Colonic mucosa (tissue), 4 donors: ENCODE results near the gene STAT5B. TPM values are rescaled to one million over a fixed set of nuclear protein-coding genes. Genes with fewer than 3 reads are reported as not detected.
"Not testable (repeated sequence)": the region's sequence is repeated elsewhere in the genome, so short reads cannot be mapped to it uniquely, and the experiment has no call there.

Experiments used
- DNase-seq: peaks from one replicate; pipeline ENCODE4 v3.0.0-alpha.2; 2020
- H3K27ac ChIP-seq: fragments of 200-600 bp; one replicate; pipeline ENCODE4 v1.8.0; 2021
- H3K27me3 ChIP-seq: fragments of 200-600 bp; one replicate; pipeline ENCODE4 v1.8.0; 2021
- H3K36me3 ChIP-seq: fragments of 200-600 bp; one replicate; pipeline ENCODE4 v1.8.0; 2021
- H3K4me1 ChIP-seq: fragments of 200-600 bp; one replicate; pipeline ENCODE4 v1.8.0; 2021; ENCODE audit warnings: mild to moderate bottlenecking
- H3K4me3 ChIP-seq: fragments of 200-600 bp; one replicate; pipeline ENCODE4 v1.8.0; 2021
- H3K9ac ChIP-seq, 2 donors: one replicate each; pipeline ENCODE4 v1.7.0; 2013; ENCODE audit warnings: control low read depth in 2 of 2, low read depth in 2 of 2, low read length in 2 of 2
- H3K9me3 ChIP-seq: fragments of 200-600 bp; one replicate; pipeline ENCODE4 v1.8.0; 2021
- intact Hi-C: fragments of 100-400 bp; cut with DNase I; formaldehyde crosslinking; loops from one replicate; pipeline ENCODE4 v1.14.1; 2022
- total RNA-seq, 2 donors: library from RNA; stranded (reverse); fragmentation: NEBNext Ultra II Directional in 1 of 2; extraction: Animal tissue kit (Norgen Biotek cat#: 25700) in 1 of 2; gene quantifications; one replicate each; pipeline ENCODE4 v1.2.1, GENCODE V29; 2021
- TF ChIP-seq, protein P1 (sequence below): fragments of 200-600 bp; IDR thresholded peaks from one replicate; pipeline ENCODE4 v1.8.0; 2022; ENCODE audit warnings: antibody characterized with exemption, mild to moderate bottlenecking
- donor health status: healthy.
- donor health status: DM: no; HTN: no; CAD: no.
- donor health status: DM: no; HTN: no; CAD: no.

STAT5B gene
- total RNA-seq, 2 donors from 2014 or later, result 29.3 to 38.4 TPM

DNA sequence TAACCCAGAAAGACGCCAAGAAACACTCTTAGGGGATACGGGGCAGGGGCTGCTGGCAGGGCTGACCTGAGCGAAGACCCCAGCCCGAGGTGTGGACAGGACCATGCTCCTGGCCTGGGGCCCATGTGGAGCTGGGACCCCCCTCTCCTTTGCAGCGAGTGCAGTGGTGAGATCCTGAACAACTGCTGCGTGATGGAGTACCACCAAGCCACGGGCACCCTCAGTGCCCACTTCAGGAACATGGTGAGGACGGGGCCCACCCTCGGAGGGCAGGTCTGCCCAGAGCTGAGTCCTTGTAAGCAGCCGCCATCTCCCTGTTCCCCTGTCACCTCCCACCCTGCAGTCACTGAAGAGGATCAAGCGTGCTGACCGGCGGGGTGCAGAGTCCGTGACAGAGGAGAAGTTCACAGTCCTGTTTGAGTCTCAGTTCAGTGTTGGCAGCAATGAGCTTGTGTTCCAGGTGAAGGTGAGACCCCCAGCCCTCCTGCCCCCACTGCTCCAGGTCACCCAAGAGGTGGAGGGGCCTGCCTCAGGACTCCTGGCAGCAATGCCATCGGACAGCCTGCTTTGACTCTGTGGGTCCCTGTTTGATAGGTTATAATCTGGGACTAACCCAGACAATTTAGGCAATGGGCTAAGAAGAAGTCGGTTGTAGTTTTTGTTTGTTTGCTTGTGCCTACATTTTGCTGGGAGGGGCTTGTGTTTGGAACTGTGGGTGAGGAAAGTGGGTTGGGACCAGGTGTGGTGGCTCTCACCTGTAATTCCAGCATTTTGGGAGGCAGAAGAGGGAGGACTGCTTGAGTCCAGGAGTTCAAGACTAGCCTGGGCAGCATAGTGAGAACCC lies 28.2 kb upstream of the STAT5B start:
- TF ChIP-seq, protein P1, sequence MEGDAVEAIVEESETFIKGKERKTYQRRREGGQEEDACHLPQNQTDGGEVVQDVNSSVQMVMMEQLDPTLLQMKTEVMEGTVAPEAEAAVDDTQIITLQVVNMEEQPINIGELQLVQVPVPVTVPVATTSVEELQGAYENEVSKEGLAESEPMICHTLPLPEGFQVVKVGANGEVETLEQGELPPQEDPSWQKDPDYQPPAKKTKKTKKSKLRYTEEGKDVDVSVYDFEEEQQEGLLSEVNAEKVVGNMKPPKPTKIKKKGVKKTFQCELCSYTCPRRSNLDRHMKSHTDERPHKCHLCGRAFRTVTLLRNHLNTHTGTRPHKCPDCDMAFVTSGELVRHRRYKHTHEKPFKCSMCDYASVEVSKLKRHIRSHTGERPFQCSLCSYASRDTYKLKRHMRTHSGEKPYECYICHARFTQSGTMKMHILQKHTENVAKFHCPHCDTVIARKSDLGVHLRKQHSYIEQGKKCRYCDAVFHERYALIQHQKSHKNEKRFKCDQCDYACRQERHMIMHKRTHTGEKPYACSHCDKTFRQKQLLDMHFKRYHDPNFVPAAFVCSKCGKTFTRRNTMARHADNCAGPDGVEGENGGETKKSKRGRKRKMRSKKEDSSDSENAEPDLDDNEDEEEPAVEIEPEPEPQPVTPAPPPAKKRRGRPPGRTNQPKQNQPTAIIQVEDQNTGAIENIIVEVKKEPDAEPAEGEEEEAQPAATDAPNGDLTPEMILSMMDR, result no peak
- DNase-seq, result no peak
- Histone ChIP-seq H3K27ac (no peak overlapping the region), H3K4me1 (no peaks in the 10 kb centered on the region), H3K36me3 (no peaks in the 10 kb centered on the region), H3K9me3 (no peaks in the 10 kb centered on the region), H3K4me3 (no peak overlapping the region), H3K9ac (no peak overlapping the region), H3K27me3 (no peaks in the 10 kb centered on the region)
- intact Hi-C loops, result no loop called here

DNA sequence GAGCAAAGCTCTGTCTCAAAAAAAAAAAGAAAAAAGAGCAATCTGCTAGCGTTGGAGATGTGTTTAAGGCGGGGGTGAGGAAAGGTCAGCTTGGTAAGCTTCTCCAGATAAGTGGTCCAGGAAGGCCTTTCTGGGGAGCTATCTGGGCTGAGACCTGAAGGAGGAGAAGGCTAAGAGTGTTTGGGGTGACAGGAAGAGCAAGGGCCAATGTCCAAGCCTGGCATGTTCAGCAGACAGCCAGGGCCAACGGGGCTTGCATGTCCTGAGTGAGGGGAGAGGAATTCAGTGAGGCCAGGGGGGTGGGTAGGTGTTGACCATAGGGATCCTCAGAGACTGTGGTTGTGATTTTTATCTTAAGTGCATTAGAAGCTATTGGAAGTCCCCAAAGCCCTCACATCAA lies 27.5 kb upstream of the STAT5B start:
- TF ChIP-seq, protein P1, result no peak
- Histone ChIP-seq H3K4me1 (no peaks in the 10 kb centered on the region), H3K9ac (no peak overlapping the region), H3K36me3 (no peaks in the 10 kb centered on the region), H3K27me3 (no peaks in the 10 kb centered on the region), H3K9me3 (no peaks in the 10 kb centered on the region), H3K27ac (no peak overlapping the region), H3K4me3 (no peak overlapping the region)
- intact Hi-C loops, result no loop called here
- no peak for DNase-seq

DNA sequence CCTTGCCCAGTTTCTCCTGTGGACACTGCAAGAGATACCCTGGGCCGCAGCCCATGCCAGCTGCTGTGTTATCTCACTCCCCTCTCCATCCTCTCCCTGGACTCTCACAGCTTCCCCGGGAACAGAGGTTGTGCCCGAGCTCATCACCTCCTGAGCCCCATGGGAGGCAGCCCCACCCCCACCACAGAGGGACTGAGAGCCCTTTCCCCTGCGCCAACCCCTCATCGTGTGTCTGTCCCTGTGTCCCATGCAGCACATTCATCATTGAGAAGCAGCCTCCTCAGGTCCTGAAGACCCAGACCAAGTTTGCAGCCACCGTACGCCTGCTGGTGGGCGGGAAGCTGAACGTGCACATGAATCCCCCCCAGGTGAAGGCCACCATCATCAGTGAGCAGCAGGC lies 24.8 kb upstream of the STAT5B start:
- DNase-seq, result no peak
- H3K4me1 ChIP-seq, result no peaks in the 10 kb centered on the region
- H3K9ac ChIP-seq, result no peak overlapping the region
- H3K36me3 ChIP-seq, result peaks cover under 1% of the 10 kb centered on the region
- no peaks in the 10 kb centered on the region for H3K27me3 ChIP-seq
- TF ChIP-seq, protein P1, result no peak
- H3K9me3 ChIP-seq, result no peaks in the 10 kb centered on the region
- intact Hi-C loops, result no loop called here
- no peak overlapping the region for H3K4me3 ChIP-seq
- H3K27ac ChIP-seq, result no peak overlapping the region

- H3K27me3 ChIP-seq, DNase-seq, H3K27ac ChIP-seq, H3K9me3 ChIP-seq, H3K36me3 ChIP-seq, H3K9ac ChIP-seq, H3K4me1 ChIP-seq, H3K4me3 ChIP-seq, intact Hi-C loops: not testable (repeated sequence)
Measured at GRCh38 chr17:42299913-42300312, 23.7 kb upstream of the STAT5B start.

- H3K9ac ChIP-seq, H3K27me3 ChIP-seq, H3K4me3 ChIP-seq, DNase-seq, H3K27ac ChIP-seq, H3K4me1 ChIP-seq, intact Hi-C loops, H3K9me3 ChIP-seq, H3K36me3 ChIP-seq: not testable (repeated sequence)
Measured at GRCh38 chr17:42299361-42299760, 23.2 kb upstream of the STAT5B start.

GRCh38 chr17:42297775-42298174 lies 21.6 kb upstream of the STAT5B start:
- H3K9me3 ChIP-seq, H3K27ac ChIP-seq, H3K4me1 ChIP-seq, H3K36me3 ChIP-seq, H3K4me3 ChIP-seq, intact Hi-C loops, H3K27me3 ChIP-seq, DNase-seq, H3K9ac ChIP-seq: not testable (repeated sequence)

DNA sequence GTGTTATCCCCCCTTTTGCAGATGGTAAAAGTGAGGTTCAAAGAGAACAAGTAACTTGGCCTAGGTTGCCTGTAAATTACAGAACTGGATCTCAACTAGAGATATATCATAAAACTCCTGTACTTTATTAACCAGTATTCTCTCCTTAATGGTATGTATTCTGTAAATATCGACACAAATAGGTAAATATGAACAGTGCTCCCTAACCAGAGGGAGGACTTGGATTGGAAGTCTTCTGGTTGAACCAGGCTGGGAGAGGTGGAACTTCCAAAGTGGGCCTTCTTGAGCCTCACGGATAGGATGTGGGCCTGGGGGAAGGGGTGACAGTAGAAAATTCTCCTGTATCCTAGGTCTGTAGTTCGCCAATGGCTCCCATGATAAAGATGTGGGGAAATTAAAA lies 19.8 kb upstream of the STAT5B start:
- Histone ChIP-seq H3K27me3 (no peaks in the 10 kb centered on the region), H3K4me1 (no peaks in the 10 kb centered on the region), H3K27ac (no peak overlapping the region), H3K4me3 (no peak overlapping the region), H3K9ac (no peak overlapping the region), H3K36me3 (peaks cover 6% of the 10 kb centered on the region), H3K9me3 (no peaks in the 10 kb centered on the region)
- TF ChIP-seq, protein P1, result no peak
- intact Hi-C loops, result no loop called here
- DNase-seq, result no peak
